ENCODE results near the gene LNP1. TPM values are rescaled to one million over a fixed set of nuclear protein-coding genes. Genes with fewer than 3 reads are reported as not detected.
"Not testable (repeated sequence)": the region's sequence is repeated elsewhere in the genome, so short reads cannot be mapped to it uniquely, and the experiment has no call there.

LNP1 gene
- total RNA-seq, 1 experiment from 2014 or later = 10.5 TPM

- Histone ChIP-seq H3K27ac (no peak overlapping the region), H3K27me3 (no peaks in the 10 kb centered on the region), H3K4me3 (no peak overlapping the region), H3K36me3 (no peaks in the 10 kb centered on the region), H3K9me3 (replicated peaks) (no peaks in the 10 kb centered on the region), H3K4me1 (no peaks in the 10 kb centered on the region)
- DNase-seq = no peak
Measured at GRCh38 chr3:100436951-100437350, 35.6 kb downstream of the LNP1 start.

GRCh38 chr3:100437721-100438622 is 36.6 kb downstream of the LNP1 start:
- DNase-seq = no peak
- H3K27me3 ChIP-seq = no peaks in the 10 kb centered on the region
- H3K4me1 ChIP-seq = no peaks in the 10 kb centered on the region
- no peaks in the 10 kb centered on the region for H3K9me3 ChIP-seq (replicated peaks)
- H3K36me3 ChIP-seq = no peaks in the 10 kb centered on the region
- H3K4me3 ChIP-seq = no peak overlapping the region
- no peak overlapping the region for H3K27ac ChIP-seq

- H3K9me3 ChIP-seq (replicated peaks) = no peaks in the 10 kb centered on the region
- H3K36me3 ChIP-seq = no peaks in the 10 kb centered on the region
- no peaks in the 10 kb centered on the region for H3K27me3 ChIP-seq
- no peak overlapping the region for H3K4me3 ChIP-seq
- no peak overlapping the region for H3K27ac ChIP-seq
- H3K4me1 ChIP-seq = no peaks in the 10 kb centered on the region
- DNase-seq = no peak
Measured at GRCh38 chr3:100438623-100438974, 37.3 kb downstream of the LNP1 start.

- no peaks in the 10 kb centered on the region for H3K36me3 ChIP-seq
- H3K4me1 ChIP-seq = no peaks in the 10 kb centered on the region
- no peaks in the 10 kb centered on the region for H3K9me3 ChIP-seq (replicated peaks)
- no peaks in the 10 kb centered on the region for H3K27me3 ChIP-seq
- no peak for DNase-seq
- H3K27ac ChIP-seq = no peak overlapping the region
- H3K4me3 ChIP-seq = no peak overlapping the region
Measured at GRCh38 chr3:100440895-100441294, 39.6 kb downstream of the LNP1 start.

GRCh38 chr3:100443690-100444089 is 42.4 kb downstream of the LNP1 start:
- Histone ChIP-seq H3K4me3 (no peak overlapping the region), H3K27me3 (no peaks in the 10 kb centered on the region), H3K36me3 (no peaks in the 10 kb centered on the region; the same call in 1 of the 2 replicates), H3K27ac (no peak overlapping the region), H3K4me1 (no peaks in the 10 kb centered on the region), H3K9me3 (replicated peaks) (peaks cover 6% of the 10 kb centered on the region)
- no peak for DNase-seq

- not testable (repeated sequence) for H3K4me1 ChIP-seq; H3K27me3 ChIP-seq; H3K9me3 ChIP-seq (replicated peaks); DNase-seq; H3K27ac ChIP-seq; H3K4me3 ChIP-seq; H3K36me3 ChIP-seq
Measured at GRCh38 chr3:100447067-100447466, 45.7 kb downstream of the LNP1 start.

- Histone ChIP-seq H3K4me1 (no peaks in the 10 kb centered on the region), H3K27ac (no peak overlapping the region), H3K36me3 (no peaks in the 10 kb centered on the region; the same call in 1 of the 2 replicates), H3K9me3 (replicated peaks) (peaks cover 6% of the 10 kb centered on the region), H3K4me3 (no peak overlapping the region), H3K27me3 (no peaks in the 10 kb centered on the region)
- DNase-seq = no peak
Measured at GRCh38 chr3:100448079-100448478, 46.7 kb downstream of the LNP1 start.

- Histone ChIP-seq H3K4me3 (no peak overlapping the region), H3K27me3 (no peaks in the 10 kb centered on the region), H3K36me3 (no peaks in the 10 kb centered on the region; the same call in 1 of the 2 replicates), H3K9me3 (replicated peaks) (peaks cover 6% of the 10 kb centered on the region), H3K27ac (no peak overlapping the region), H3K4me1 (no peaks in the 10 kb centered on the region)
- no peak for DNase-seq
Measured at GRCh38 chr3:100449214-100449613, 47.9 kb downstream of the LNP1 start.

- H3K36me3 ChIP-seq = no peaks in the 10 kb centered on the region
- no peak for DNase-seq
- no peaks in the 10 kb centered on the region for H3K9me3 ChIP-seq (replicated peaks)
- no peak overlapping the region for H3K4me3 ChIP-seq
- H3K4me1 ChIP-seq = no peaks in the 10 kb centered on the region
- H3K27me3 ChIP-seq = no peaks in the 10 kb centered on the region
- H3K27ac ChIP-seq = no peak overlapping the region
Measured at GRCh38 chr3:100454677-100455076, 53.3 kb downstream of the LNP1 start.

- Histone ChIP-seq H3K9me3 (replicated peaks) (no peaks in the 10 kb centered on the region), H3K4me1 (no peaks in the 10 kb centered on the region), H3K27me3 (no peaks in the 10 kb centered on the region), H3K4me3 (no peak overlapping the region), H3K36me3 (no peaks in the 10 kb centered on the region), H3K27ac (no peak overlapping the region)
- DNase-seq = no peak
Measured at GRCh38 chr3:100455841-100456550, 54.7 kb downstream of the LNP1 start.

- H3K27ac ChIP-seq = no peak overlapping the region
- no peak overlapping the region for H3K4me3 ChIP-seq
Measured at GRCh38 chr3:100456745-100457144, 55.4 kb downstream of the LNP1 start.

GRCh38 chr3:100457811-100458210 is 56.5 kb downstream of the LNP1 start:
- Histone ChIP-seq H3K9me3 (replicated peaks) (no peaks in the 10 kb centered on the region), H3K4me1 (no peaks in the 10 kb centered on the region), H3K27me3 (no peaks in the 10 kb centered on the region), H3K4me3 (no peak overlapping the region), H3K36me3 (no peaks in the 10 kb centered on the region), H3K27ac (no peak overlapping the region)
- DNase-seq = no peak

More at GRCh38 chr3:100456745-100457144, 55.4 kb downstream of the LNP1 start:
- no peaks in the 10 kb centered on the region for H3K4me1 ChIP-seq
- no peaks in the 10 kb centered on the region for H3K27me3 ChIP-seq
- no peaks in the 10 kb centered on the region for H3K9me3 ChIP-seq (replicated peaks)
- DNase-seq = no peak
- no peaks in the 10 kb centered on the region for H3K36me3 ChIP-seq

- Histone ChIP-seq H3K27me3 (no peaks in the 10 kb centered on the region), H3K27ac (no peak overlapping the region), H3K36me3 (no peaks in the 10 kb centered on the region), H3K4me3 (no peak overlapping the region), H3K4me1 (0 out of 2 replicates have a peak, but pooled peaks cover 3% of the 10 kb centered on the region), H3K9me3 (replicated peaks) (no peaks in the 10 kb centered on the region)
- no peak for DNase-seq
Measured at GRCh38 chr3:100458814-100459213, 57.5 kb downstream of the LNP1 start.

GRCh38 chr3:100463002-100463401 is 61.7 kb downstream of the LNP1 start:
- Histone ChIP-seq H3K27ac (no peak overlapping the region), H3K36me3 (no peaks in the 10 kb centered on the region), H3K9me3 (replicated peaks) (peaks cover 6% of the 10 kb centered on the region; the same call in 1 of the 2 replicates), H3K4me3 (no peak overlapping the region), H3K4me1 (0 out of 2 replicates have a peak, but pooled peaks cover 3% of the 10 kb centered on the region), H3K27me3 (no peaks in the 10 kb centered on the region)
- DNase-seq = peak; percentile 50 to 85

GRCh38 chr3:100463646-100464155 is 62.4 kb downstream of the LNP1 start:
- 0 out of 2 replicates have a peak, but pooled peaks cover 3% of the 10 kb centered on the region for H3K4me1 ChIP-seq
- H3K4me3 ChIP-seq = no peak overlapping the region
- DNase-seq = no peak
- no peaks in the 10 kb centered on the region for H3K36me3 ChIP-seq
- peaks cover 13% of the 10 kb centered on the region; the same call in 1 of the 2 replicates for H3K9me3 ChIP-seq (replicated peaks)
- H3K27me3 ChIP-seq = no peaks in the 10 kb centered on the region
- H3K27ac ChIP-seq = no peak overlapping the region

Measured in SJCRH30 (cell line).